ENCODE data around the gene MAGI2.

GRCh38 chr7:78704504-78704903, 749.0 kb downstream of the MAGI2 start:
- TF ChIP-seq CTCF (conservative IDR thresholded peaks at IDR 0.05; ENCODE audit: low read length) (no peak), EZH2phosphoT487 (IDR thresholded peaks at IDR 0.05; ENCODE audit: borderline replicate concordance) (no peak)

All from Loucy (cell line).